Heart right ventricle (tissue), 16 donors: ENCODE measurements around the gene DSCAM. TPM values are rescaled to one million over a fixed set of nuclear protein-coding genes. Genes with fewer than 3 reads are reported as not detected.

ENCODE experiments used
- ATAC-seq, 8 donors: fragments of 200-7000 bp; cut with Tn5 transposase; one replicate each; pipeline ENCODE4 v1.9.1; 2020; ENCODE audit warnings: mild to moderate bottlenecking in 8 of 8, moderate library complexity in 8 of 8, moderate number of reproducible peaks in 1 of 8
- DNase-seq, 2 donors: peaks; one replicate each; pipeline ENCODE4 v3.0.0-alpha.2; 2020
- H3K27ac ChIP-seq, 10 donors: fragments of 200-600 bp; sonication (generic) in 2 of 10; one replicate each; pipeline versions ENCODE4 v1.5.0 to v1.8.0; 2020 to 2022; ENCODE audit warnings: mild to moderate bottlenecking in 3 of 10
- H3K27me3 ChIP-seq, 7 donors: fragments of 200-600 bp; one replicate each; pipeline ENCODE4 v1.8.0; 2021 to 2022; ENCODE audit warnings: mild to moderate bottlenecking in 2 of 7
- H3K36me3 ChIP-seq, 9 donors: fragments of 200-600 bp; sonication (generic) in 1 of 9; one replicate each; pipeline versions ENCODE4 v1.5.0 to v1.8.0; 2020 to 2022; ENCODE audit warnings: mild to moderate bottlenecking in 2 of 9
- H3K4me1 ChIP-seq, 9 donors: fragments of 200-600 bp; sonication (generic) in 1 of 9; one replicate each; pipeline versions ENCODE4 v1.5.0 to v1.8.0; 2020 to 2022; ENCODE audit warnings: mild to moderate bottlenecking in 4 of 9
- H3K4me3 ChIP-seq, 10 donors: fragments of 200-600 bp; sonication (generic) in 2 of 10; one replicate each; pipeline versions ENCODE4 v1.5.0 to v1.8.0; 2020 to 2022; ENCODE audit warnings: mild to moderate bottlenecking in 7 of 10, moderate library complexity in 2 of 10
- H3K9me3 ChIP-seq, 11 donors: fragments of 200-600 bp in 10 of 11; sonication (generic) in 2 of 11; one replicate each; pipeline versions ENCODE4 v1.5.0 to v1.8.0; 2013 to 2022; ENCODE audit warnings: mild to moderate bottlenecking in 2 of 11, control low read depth in 1 of 11, moderate library complexity in 1 of 11
- WGBS, 2 donors: extraction: QIAGEN DNeasy Blood & Tissue Kit; methylation state at CpG; one replicate each; pipeline ENCODE4 v1.1.7; 2013; ENCODE audit warnings: inconsistent platforms in 1 of 2; 5-methylcytosine and 5-hydroxymethylcytosine counted together
- intact Hi-C, 10 donors: fragments of 100-400 bp; cut with DNase I; formaldehyde crosslinking; loops; one replicate each; pipeline versions ENCODE4 v1.11.1 to v1.14.2; 2022
- polyA plus RNA-seq, 2 donors: library from polyadenylated mRNA; stranded (reverse); fragments of 200-250 nt; gene quantifications; one replicate each; pipeline ENCODE4 v1.2.3, GENCODE V29; 2013
- total RNA-seq, 10 donors: library from RNA; stranded (reverse); fragmentation: NEBNext Ultra II Directional in 3 of 10; extraction: Animal tissue kit (Norgen Biotek cat#: 25700) in 3 of 10; gene quantifications; one replicate each; pipeline versions ENCODE4 v1.2.1 to v1.2.4, GENCODE V29; 2021 to 2023
- TF ChIP-seq, protein P1 (sequence below), 9 donors: fragments of 200-600 bp; sonication (generic) in 2 of 9; IDR thresholded peaks; one replicate each; pipeline versions ENCODE4 v1.5.0 to v1.8.0; 2021 to 2022; ENCODE audit warnings: antibody characterized with exemption in 9 of 9, mild to moderate bottlenecking in 5 of 9, moderate library complexity in 1 of 9
- donor health status: Arrhythmogenic right ventricular cardiomyopathy.
- donor health status: ischemic (EF 13 %, LVEDD 7.1; RV severe dilation, severe dysfunction).
- donor health status: healthy with polysubstance abuse.
- donor health status: DM: no; HTN: yes; CAD: no.
- donor health status: DM: no; HTN: no; CAD: no.
- donor health status: ischemic (EF 25% LVEDD 6.9; RV normal size, moderate dysfunction).
- donor health status: ischemic (EF 25% LVEDD 5.7; RV mildly dilated, moderate dysfunction).
- donor health status: healthy.
- donor health status: DM: yes; HTN: yes; CAD: no.
- donor health status: Ischemic cardiomyopathy.
- donor health status: ischemic (EF 35%, LVEDD 5.7; RV mildly dilated, moderate dysfunction).
- donor health status: nonischemic (EF 11% LVEDD 7.7; RV severe dilation, severe dysfunction).
- donor health status: DM: yes; HTN: yes; CAD: no.
- donor health status: PGD.
- donor health status: ischemic (EF 29% LVEDD 5.4; RV normal size, mild dysfunction).
- donor health status: nonischemic (EF 23%, LVEDD 6.1; RV moderate dilation, normal function).

DSCAM gene
- total and polyA plus RNA-seq, 12 donors, result 0.03 to 0.04 TPM; not detected in 10

DNA sequence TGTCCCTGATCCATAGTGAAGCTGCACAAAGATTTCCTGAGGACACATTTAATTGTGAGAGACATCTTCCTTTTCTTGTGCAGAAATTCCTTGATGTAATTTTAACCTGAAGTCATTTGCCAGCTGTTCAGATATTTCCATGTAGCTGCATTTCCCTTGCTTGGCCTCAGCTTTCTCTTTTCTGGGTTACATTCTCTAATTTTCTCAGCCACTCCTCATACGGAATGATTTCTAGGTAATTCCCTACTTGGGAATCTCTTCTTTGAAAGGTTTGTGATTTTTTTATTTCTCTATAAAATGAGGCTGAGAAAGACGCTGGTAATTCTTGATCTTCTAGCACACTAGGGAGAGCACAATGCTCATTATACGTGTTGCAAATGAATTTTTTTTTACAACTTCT lies 780.7 kb downstream of the DSCAM start:
- TF ChIP-seq, protein P1, sequence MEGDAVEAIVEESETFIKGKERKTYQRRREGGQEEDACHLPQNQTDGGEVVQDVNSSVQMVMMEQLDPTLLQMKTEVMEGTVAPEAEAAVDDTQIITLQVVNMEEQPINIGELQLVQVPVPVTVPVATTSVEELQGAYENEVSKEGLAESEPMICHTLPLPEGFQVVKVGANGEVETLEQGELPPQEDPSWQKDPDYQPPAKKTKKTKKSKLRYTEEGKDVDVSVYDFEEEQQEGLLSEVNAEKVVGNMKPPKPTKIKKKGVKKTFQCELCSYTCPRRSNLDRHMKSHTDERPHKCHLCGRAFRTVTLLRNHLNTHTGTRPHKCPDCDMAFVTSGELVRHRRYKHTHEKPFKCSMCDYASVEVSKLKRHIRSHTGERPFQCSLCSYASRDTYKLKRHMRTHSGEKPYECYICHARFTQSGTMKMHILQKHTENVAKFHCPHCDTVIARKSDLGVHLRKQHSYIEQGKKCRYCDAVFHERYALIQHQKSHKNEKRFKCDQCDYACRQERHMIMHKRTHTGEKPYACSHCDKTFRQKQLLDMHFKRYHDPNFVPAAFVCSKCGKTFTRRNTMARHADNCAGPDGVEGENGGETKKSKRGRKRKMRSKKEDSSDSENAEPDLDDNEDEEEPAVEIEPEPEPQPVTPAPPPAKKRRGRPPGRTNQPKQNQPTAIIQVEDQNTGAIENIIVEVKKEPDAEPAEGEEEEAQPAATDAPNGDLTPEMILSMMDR (IDR thresholded peaks at IDR 0.05), result no peak
- 73 to 88% methylated on average over 3 of the region's 3 CpGs for WGBS, 2 donors
- intact Hi-C loops, result no loop called here

DNA sequence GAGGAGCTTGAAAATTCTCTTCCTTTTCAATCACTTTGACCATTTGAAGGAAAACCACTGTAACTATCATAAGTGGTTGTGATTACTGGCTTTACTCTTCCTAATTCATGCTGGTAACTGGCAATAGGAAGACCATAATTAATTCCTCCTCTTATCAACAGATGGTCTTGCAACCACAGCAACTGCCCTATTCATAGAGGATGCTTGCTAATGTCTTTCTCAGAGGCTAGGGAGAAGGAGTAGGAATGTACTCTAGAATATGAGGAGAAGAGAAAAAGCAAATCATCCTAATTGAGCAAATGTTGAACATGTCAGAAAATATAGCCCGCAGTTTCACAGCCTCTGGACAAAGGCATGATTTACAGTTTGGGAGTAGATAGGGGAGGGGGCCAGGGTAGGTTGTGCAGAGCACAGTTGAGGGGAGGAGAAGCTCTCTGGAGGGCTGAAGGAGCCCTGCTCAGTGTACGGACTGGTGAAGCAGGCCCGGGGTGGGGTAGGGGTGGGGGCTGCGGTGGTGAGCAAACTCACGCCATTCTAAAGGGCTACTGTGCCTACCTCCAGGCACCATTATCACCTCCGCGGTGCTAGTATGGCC lies 786.8 kb downstream of the DSCAM start:
- peaks cover 0 to 6% (median 0%) of the 10 kb centered on the region in 11 donors for H3K9me3 ChIP-seq
- no peak for ATAC-seq
- H3K36me3 ChIP-seq, result no peaks in the 10 kb centered on the region
- 92 to 94% methylated on average over 7 of the region's 7 CpGs for WGBS, 2 donors
- TF ChIP-seq, protein P1 (IDR thresholded peaks at IDR 0.05), result no peak
- intact Hi-C loops, result no loop called here
- no peak overlapping the region for H3K4me3 ChIP-seq
- no peak for DNase-seq
- no peaks in the 10 kb centered on the region for H3K27me3 ChIP-seq
- H3K4me1 ChIP-seq, result peaks cover 0 to 8% (median 0%) of the 10 kb centered on the region in 9 donors
- H3K27ac ChIP-seq, result no peak overlapping the region

More for the DNA sequence above, 780.7 kb downstream of the DSCAM start:
- no peaks in the 10 kb centered on the region for H3K36me3 ChIP-seq
- H3K27me3 ChIP-seq, result peaks cover 0 to 3% (median 0%) of the 10 kb centered on the region in 7 donors
- DNase-seq (no peak), ATAC-seq (no peak)
- H3K27ac ChIP-seq, result no peak overlapping the region
- H3K9me3 ChIP-seq, result no peaks in the 10 kb centered on the region
- H3K4me1 ChIP-seq, result no peaks in the 10 kb centered on the region
- no peak overlapping the region for H3K4me3 ChIP-seq

DNA sequence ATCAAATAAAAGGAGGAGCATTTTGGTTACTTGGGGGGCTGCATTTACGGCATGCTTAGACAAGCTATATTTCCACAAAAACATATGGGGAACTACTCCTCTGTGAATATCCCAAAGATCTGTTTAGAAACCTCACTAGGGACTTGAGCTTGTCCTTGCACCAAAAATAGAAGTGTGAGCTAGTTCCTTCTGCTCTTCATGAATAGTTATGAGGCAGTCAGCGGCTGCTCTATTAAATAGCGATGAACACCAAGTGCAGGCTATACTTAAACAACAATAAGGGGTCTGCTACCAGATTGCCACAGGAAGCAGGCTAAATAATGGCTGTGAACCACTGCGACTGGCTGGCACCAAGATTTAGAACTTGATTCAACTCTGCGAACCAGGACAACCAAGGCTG lies 789.6 kb downstream of the DSCAM start:
- 76 to 78% methylated on average over 5 of the region's 5 CpGs for WGBS, 2 donors
- Histone ChIP-seq H3K4me1 (peaks cover 0 to 21% (median 0%) of the 10 kb centered on the region in 9 donors), H3K4me3 (no peak overlapping the region), H3K9me3 (peaks cover 0 to 6% (median 0%) of the 10 kb centered on the region in 11 donors), H3K36me3 (no peaks in the 10 kb centered on the region), H3K27ac (no peak overlapping the region), H3K27me3 (no peaks in the 10 kb centered on the region)
- TF ChIP-seq, protein P1 (IDR thresholded peaks at IDR 0.05), result no peak
- no peak for DNase-seq
- peak in 1 of 8 donors; percentile 44 for ATAC-seq
- intact Hi-C loops, result no loop called here

DNA sequence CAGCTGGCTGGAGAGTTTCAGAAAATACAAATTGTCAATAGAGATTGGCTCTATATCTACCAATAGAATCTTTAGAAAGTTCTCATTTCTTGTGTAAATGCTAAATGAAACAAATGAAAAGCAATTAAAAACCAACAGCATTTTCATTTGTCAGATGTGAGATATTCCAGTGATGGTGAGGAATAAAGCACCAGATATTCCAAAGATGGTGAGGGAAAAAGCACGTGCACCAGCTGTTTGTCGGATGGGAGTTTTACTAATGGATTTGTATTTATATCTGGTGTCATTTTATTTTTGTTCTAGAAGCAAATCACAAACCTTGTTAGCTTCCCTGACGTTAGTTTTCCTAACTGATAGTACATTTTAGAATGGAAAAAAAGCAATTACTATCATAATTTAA lies 790.9 kb downstream of the DSCAM start:
- WGBS, 2 donors, result 78 to 85% methylated on average over 3 of the region's 3 CpGs
- H3K36me3 ChIP-seq, result no peaks in the 10 kb centered on the region
- intact Hi-C loops, result no loop called here
- no peaks in the 10 kb centered on the region for H3K27me3 ChIP-seq
- ATAC-seq (no peak), DNase-seq (no peak)
- TF ChIP-seq, protein P1 (IDR thresholded peaks at IDR 0.05), result no peak
- H3K9me3 ChIP-seq, result peaks cover 0 to 6% (median 0%) of the 10 kb centered on the region in 11 donors
- peaks cover 0 to 22% (median 0%) of the 10 kb centered on the region in 9 donors for H3K4me1 ChIP-seq
- no peak overlapping the region for H3K27ac ChIP-seq
- H3K4me3 ChIP-seq, result no peak overlapping the region
